ENCODE measurements around the gene MAPKBP1. TPM values are rescaled to one million over a fixed set of nuclear protein-coding genes. Genes with fewer than 3 reads are reported as not detected.

Gene MAPKBP1
- total RNA-seq, 4 donors from 2014 or later = 69.3 to 157 (median 81.6) TPM

DNA sequence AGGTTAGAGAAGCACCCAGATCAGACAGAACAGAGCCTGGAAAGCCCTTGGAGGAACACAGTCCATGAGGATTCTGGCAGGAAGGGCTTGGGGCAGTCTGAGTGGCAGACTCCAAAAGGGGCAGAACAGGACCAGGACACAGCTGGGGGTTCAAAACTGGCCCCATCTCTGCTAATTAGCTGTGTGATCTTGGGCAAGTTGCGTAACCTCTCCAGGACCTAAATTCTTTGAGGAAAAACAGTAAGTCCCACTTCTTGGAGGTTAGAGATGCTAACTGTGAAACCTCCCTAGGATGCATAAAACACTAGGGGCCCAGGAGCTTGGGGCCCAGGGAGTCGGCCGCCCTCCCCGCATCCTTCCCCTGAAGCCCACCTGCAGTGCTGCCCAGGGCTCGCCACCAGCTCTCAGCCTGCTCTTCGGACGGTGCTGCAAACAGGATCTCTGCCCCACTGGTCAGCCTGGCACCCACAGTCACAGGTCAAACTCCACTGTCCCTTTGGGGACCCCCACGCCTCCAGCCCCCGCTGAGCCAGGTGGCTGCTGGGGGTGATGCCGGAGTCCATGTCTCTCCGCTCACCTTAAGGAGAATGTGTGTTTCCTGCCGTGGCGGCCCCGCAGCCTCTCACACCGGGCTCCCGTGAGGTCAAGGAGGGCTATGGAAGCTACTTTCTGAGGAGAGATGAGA, 76.3 kb downstream of the MAPKBP1 start:
- DNase-seq (ENCODE audit: low spot score in 2 of 2) = no peak
- H3K36me3 ChIP-seq = peaks cover 31% of the 10 kb centered on the region
- no peaks in the 10 kb centered on the region for H3K9me3 ChIP-seq
- peaks cover 47% of the 10 kb centered on the region for H3K4me1 ChIP-seq
- 83% methylated on average over 14 of the region's 16 CpGs for WGBS
- H3K27me3 ChIP-seq = peaks cover 4% of the 10 kb centered on the region
- TF ChIP-seq EP300 (IDR thresholded peaks at IDR 0.05) (no peak), POLR2A (IDR thresholded peaks at IDR 0.05) (no peak), POLR2AphosphoS5 (IDR thresholded peaks at IDR 0.05) (no peak)
- TF ChIP-seq, protein P1, sequence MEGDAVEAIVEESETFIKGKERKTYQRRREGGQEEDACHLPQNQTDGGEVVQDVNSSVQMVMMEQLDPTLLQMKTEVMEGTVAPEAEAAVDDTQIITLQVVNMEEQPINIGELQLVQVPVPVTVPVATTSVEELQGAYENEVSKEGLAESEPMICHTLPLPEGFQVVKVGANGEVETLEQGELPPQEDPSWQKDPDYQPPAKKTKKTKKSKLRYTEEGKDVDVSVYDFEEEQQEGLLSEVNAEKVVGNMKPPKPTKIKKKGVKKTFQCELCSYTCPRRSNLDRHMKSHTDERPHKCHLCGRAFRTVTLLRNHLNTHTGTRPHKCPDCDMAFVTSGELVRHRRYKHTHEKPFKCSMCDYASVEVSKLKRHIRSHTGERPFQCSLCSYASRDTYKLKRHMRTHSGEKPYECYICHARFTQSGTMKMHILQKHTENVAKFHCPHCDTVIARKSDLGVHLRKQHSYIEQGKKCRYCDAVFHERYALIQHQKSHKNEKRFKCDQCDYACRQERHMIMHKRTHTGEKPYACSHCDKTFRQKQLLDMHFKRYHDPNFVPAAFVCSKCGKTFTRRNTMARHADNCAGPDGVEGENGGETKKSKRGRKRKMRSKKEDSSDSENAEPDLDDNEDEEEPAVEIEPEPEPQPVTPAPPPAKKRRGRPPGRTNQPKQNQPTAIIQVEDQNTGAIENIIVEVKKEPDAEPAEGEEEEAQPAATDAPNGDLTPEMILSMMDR (IDR thresholded peaks at IDR 0.05) = no peak
- peak overlapping the region; percentile 45 for H3K27ac ChIP-seq
- H3K4me3 ChIP-seq = no peak overlapping the region

DNA sequence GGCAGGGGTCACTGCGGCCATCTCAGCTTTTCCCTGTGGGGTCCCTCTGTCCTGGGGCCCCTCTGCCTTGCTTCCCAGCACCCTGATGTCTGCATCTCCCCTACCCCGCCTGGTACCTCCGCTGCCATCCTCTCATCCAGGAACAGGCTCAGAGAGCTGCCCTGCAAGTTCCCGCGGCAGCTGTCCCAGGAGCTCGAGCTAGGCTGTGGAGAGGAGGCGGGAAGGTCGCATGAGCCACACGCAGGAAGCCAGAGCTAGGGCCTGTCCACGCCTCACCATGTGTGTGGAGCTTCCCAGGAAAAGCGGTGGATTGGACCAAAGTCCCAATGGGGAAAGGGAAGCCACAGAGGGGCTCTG, 76.9 kb downstream of the MAPKBP1 start:
- Histone ChIP-seq H3K27ac (no peak overlapping the region), H3K4me3 (no peak overlapping the region), H3K4me1 (peaks cover 47% of the 10 kb centered on the region), H3K9me3 (no peaks in the 10 kb centered on the region), H3K27me3 (peaks cover 4% of the 10 kb centered on the region), H3K36me3 (peaks cover 26% of the 10 kb centered on the region)
- WGBS = 36% methylated on average over 10 of the region's 11 CpGs
- DNase-seq (ENCODE audit: low spot score in 2 of 2) = no peak
- no peak for TF ChIP-seq POLR2A (IDR thresholded peaks at IDR 0.05)
- TF ChIP-seq EP300 (IDR thresholded peaks at IDR 0.05) = no peak
- TF ChIP-seq, protein P1 (IDR thresholded peaks at IDR 0.05) = no peak
- no peak for TF ChIP-seq POLR2AphosphoS5 (IDR thresholded peaks at IDR 0.05)

DNA sequence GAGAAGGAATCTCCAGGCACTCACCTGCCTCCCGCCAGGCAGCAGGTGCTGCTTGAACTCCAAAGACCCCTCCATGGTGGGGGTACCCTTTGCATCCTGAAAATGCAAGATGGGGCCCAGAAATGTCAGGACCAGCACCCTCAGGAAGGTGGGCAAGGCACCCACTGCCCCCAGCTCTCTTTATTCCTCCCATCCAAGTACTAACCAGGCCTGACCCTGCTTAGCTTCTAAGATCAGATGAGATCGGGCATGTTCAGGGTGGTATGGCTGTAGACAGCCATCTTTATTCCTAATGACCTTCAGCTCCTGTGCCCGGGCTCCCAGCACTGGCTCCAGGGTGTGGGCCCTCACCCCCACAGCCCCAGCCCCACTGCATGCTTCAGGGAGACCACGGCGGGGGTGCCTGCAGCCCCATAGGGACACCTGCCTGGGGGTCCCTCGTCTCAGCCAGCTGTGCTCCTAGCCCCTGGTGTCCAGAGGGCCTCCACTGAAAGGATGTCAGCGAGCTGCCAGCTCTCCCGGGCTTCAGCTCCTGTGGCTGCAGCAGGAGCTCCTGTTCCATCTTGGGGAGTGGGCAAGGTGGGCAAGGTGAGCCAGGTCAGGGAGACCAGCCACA, 77.6 kb downstream of the MAPKBP1 start:
- H3K36me3 ChIP-seq = peaks cover 19% of the 10 kb centered on the region
- H3K27me3 ChIP-seq = peaks cover 4% of the 10 kb centered on the region
- H3K4me3 ChIP-seq = no peak overlapping the region
- DNase-seq (ENCODE audit: low spot score in 2 of 2) = no peak
- H3K9me3 ChIP-seq = no peaks in the 10 kb centered on the region
- H3K4me1 ChIP-seq = peaks cover 47% of the 10 kb centered on the region
- 83% methylated on average over 5 of the region's 8 CpGs for WGBS
- no peak overlapping the region for H3K27ac ChIP-seq
- TF ChIP-seq POLR2A (IDR thresholded peaks at IDR 0.05) = no peak
- TF ChIP-seq, protein P1 (IDR thresholded peaks at IDR 0.05) = no peak
- no peak for TF ChIP-seq POLR2AphosphoS5 (IDR thresholded peaks at IDR 0.05)

DNA sequence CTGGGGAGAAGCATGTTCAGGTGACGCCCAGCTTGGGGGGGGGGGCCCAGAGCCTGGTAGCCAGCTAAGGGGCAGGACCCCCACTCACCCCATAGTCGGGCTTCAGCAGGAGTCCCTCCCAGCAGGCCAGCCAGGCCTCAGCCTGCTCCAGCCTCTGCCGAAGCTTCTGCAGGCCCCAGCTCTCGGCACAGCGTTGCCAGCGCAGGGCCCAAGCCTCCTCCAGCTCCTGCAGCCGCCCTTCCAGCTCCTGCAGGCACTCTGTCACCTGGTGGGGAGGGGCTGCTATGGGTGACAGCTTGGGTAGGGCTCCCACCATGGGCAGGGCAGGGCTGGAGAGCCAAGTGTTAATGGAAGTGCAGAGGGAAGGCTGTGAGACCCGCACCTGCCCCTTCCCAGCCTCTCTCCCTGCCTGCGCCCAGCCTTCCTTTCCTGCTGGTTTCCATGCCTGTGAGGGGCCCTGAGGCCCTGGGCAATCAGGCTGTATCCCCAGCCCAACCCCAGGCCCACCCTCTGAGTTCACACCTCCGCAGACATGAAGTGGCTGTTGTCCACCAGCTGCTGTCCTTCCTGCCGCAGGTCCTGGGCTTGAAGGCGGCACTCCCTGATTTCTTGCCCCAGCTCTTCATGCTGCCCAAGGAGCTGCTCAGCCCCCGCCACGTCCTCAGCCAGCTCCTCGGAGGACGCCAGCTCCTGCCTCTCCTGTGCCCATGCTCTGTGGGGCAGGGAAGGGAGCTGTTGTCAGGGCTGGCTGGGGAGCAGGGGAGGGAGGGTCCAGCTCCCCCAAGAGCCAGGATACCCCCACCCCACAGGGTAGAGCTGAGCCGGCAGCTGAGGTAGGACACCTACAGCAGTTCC, 78.7 kb downstream of the MAPKBP1 start:
- peaks cover 8% of the 10 kb centered on the region for H3K36me3 ChIP-seq
- H3K27ac ChIP-seq = no peak overlapping the region
- TF ChIP-seq POLR2AphosphoS5 (IDR thresholded peaks at IDR 0.05) = no peak
- no peak for TF ChIP-seq EP300 (IDR thresholded peaks at IDR 0.05)
- TF ChIP-seq, protein P1 (IDR thresholded peaks at IDR 0.05) = no peak
- no peak for TF ChIP-seq POLR2A (IDR thresholded peaks at IDR 0.05)
- H3K9me3 ChIP-seq = no peaks in the 10 kb centered on the region
- 55% methylated on average over 8 of the region's 17 CpGs for WGBS
- no peak overlapping the region for H3K4me3 ChIP-seq
- peaks cover 44% of the 10 kb centered on the region for H3K4me1 ChIP-seq
- peaks cover 4% of the 10 kb centered on the region for H3K27me3 ChIP-seq
- DNase-seq (ENCODE audit: low spot score in 2 of 2) = no peak

DNA sequence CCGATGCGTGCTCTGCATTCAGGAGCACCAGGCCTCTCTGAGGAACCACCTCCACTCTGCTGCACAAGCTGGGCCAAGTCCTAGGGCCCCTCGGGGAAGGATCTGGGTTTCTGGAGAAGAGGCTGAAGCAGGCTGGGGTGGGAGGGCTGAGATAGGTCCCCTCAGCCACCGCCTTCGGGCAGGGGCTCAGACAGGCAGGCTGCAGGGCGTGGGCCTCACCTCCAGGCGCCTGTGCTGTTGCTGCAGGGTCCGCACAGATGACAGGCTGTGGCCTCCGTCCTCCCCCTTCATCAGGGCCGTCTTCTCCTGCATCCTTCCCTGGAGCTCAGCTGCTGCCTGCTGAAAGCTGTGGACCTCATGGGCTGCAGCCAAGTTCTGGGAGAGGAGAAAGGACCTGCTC, 79.5 kb downstream of the MAPKBP1 start:
- Histone ChIP-seq H3K4me1 (peaks cover 35% of the 10 kb centered on the region), H3K36me3 (peaks cover under 1% of the 10 kb centered on the region), H3K27ac (no peak overlapping the region), H3K4me3 (no peak overlapping the region), H3K27me3 (peaks cover 4% of the 10 kb centered on the region), H3K9me3 (no peaks in the 10 kb centered on the region)
- no peak for TF ChIP-seq EP300 (IDR thresholded peaks at IDR 0.05)
- no peak for TF ChIP-seq POLR2A (IDR thresholded peaks at IDR 0.05)
- no peak for TF ChIP-seq POLR2AphosphoS5 (IDR thresholded peaks at IDR 0.05)
- TF ChIP-seq, protein P1 (IDR thresholded peaks at IDR 0.05) = no peak
- 73% methylated on average over 7 of the region's 10 CpGs for WGBS
- no peak for DNase-seq (ENCODE audit: low spot score in 2 of 2)
